Stimulated activated naive CD8-positive, alpha-beta T cell treated with anti-CD3 and anti-CD28 coated beads, Interleukin-15, Interleukin-2, amounts not matched to agents 100 ng/mL and 50 ng/mL, for 24 hours (primary cell): ENCODE results near the gene TUB.

Experiments
- H3K27ac Mint-ChIP-seq: one replicate; pipeline ENCODE4 v1.8.0; 2021; ENCODE audit warnings: mild to moderate bottlenecking, mixed read lengths
- H3K27me3 Mint-ChIP-seq: one replicate; pipeline ENCODE4 v1.8.0; 2021; ENCODE audit warnings: mixed read lengths
- H3K36me3 Mint-ChIP-seq: one replicate; pipeline ENCODE4 v1.8.0; 2021; ENCODE audit warnings: low read depth, mixed read lengths
- H3K4me1 Mint-ChIP-seq: one replicate; pipeline ENCODE4 v1.8.0; 2021; ENCODE audit warnings: low read depth, mixed read lengths
- H3K4me3 Mint-ChIP-seq: one replicate; pipeline ENCODE4 v1.8.0; 2021; ENCODE audit warnings: mild to moderate bottlenecking, mixed read lengths
- H3K9me3 Mint-ChIP-seq: one replicate; pipeline ENCODE4 v1.8.0; 2021; ENCODE audit warnings: mixed read lengths

TUB gene

GRCh38 chr11:8039530-8040260 lies 41.3 kb upstream of the TUB start:
- Mint-ChIP-seq H3K36me3 (no peaks in the 10 kb centered on the region), H3K27ac (no peak overlapping the region), H3K4me1 (no peaks in the 10 kb centered on the region), H3K27me3 (peaks cover 8% of the 10 kb centered on the region), H3K4me3 (no peak overlapping the region), H3K9me3 (no peaks in the 10 kb centered on the region)

DNA sequence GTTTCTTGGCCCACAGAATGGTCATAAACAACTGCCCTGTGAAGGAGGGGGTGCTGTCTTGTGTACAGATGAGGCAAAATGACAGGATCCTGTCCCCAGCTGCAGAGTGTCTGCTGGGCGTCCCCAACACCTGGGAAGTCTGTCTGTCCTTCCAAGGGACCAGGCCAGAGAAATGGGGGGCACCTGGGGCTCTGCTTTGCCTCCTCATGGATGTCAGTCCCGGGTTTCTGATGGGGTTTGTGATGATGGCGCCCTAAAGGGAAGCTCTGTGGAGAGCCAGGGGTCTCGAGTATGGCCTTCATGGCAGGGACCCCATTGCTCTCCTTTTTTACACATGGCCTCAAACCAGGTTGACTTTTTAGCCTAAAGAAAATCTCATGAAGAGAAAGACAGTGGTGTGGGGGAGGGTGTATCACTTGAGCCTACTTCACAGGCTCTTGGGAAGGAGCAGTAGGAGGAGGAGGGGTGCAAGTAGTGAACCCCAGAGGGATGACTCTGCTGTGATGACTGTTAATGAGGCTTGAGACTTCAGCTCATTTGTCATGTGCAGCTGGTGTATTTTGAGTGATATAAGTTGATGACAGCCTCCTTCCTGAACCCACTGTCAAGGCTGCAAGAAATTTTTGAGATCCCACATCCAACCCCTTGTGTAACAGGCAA lies 40.6 kb upstream of the TUB start:
- no peaks in the 10 kb centered on the region for H3K4me1 Mint-ChIP-seq
- H3K9me3 Mint-ChIP-seq = no peaks in the 10 kb centered on the region
- peaks cover 8% of the 10 kb centered on the region for H3K27me3 Mint-ChIP-seq

GRCh38 chr11:8040921-8041285 lies 40.1 kb upstream of the TUB start:
- H3K27me3 Mint-ChIP-seq = peaks cover 12% of the 10 kb centered on the region
- no peaks in the 10 kb centered on the region for H3K4me1 Mint-ChIP-seq
- no peaks in the 10 kb centered on the region for H3K9me3 Mint-ChIP-seq
- H3K36me3 Mint-ChIP-seq = no peaks in the 10 kb centered on the region
- H3K27ac Mint-ChIP-seq = no peak overlapping the region
- no peak overlapping the region for H3K4me3 Mint-ChIP-seq

More for the DNA sequence above, 40.6 kb upstream of the TUB start:
- Mint-ChIP-seq H3K36me3 (no peaks in the 10 kb centered on the region), H3K27ac (no peak overlapping the region), H3K4me3 (no peak overlapping the region)

GRCh38 chr11:8041576-8041975 lies 39.4 kb upstream of the TUB start:
- Mint-ChIP-seq H3K4me3 (no peak overlapping the region), H3K27me3 (peaks cover 15% of the 10 kb centered on the region), H3K27ac (no peak overlapping the region), H3K36me3 (no peaks in the 10 kb centered on the region), H3K9me3 (no peaks in the 10 kb centered on the region), H3K4me1 (no peaks in the 10 kb centered on the region)

DNA sequence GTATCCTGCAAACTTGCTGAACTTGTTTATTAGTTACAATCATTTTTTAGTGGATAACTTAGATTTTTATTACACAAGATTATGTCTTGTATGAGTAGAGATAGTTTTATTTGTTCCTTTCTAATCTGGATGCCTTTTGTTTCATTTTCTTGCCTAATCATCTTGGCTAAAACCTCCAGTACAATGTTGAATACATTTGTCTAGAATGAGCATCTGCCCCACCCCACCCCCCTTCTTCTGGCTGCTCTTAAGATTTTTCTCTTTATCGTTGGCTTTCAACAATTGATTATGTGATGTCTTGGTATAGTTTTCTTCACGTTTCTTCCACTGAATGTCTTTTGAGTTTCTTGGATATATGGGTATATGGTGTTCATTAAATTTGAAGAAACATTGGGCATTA lies 37.3 kb upstream of the TUB start:
- H3K36me3 Mint-ChIP-seq = no peaks in the 10 kb centered on the region
- H3K9me3 Mint-ChIP-seq = no peaks in the 10 kb centered on the region
- peaks cover 14% of the 10 kb centered on the region for H3K27me3 Mint-ChIP-seq
- no peak overlapping the region for H3K4me3 Mint-ChIP-seq
- no peak overlapping the region for H3K27ac Mint-ChIP-seq
- no peaks in the 10 kb centered on the region for H3K4me1 Mint-ChIP-seq

- Mint-ChIP-seq H3K9me3 (no peaks in the 10 kb centered on the region), H3K27ac (no peak overlapping the region), H3K4me1 (no peaks in the 10 kb centered on the region)
These were observed 35.2 kb upstream of the TUB start for GRCh38 chr11:8045839-8046238.

DNA sequence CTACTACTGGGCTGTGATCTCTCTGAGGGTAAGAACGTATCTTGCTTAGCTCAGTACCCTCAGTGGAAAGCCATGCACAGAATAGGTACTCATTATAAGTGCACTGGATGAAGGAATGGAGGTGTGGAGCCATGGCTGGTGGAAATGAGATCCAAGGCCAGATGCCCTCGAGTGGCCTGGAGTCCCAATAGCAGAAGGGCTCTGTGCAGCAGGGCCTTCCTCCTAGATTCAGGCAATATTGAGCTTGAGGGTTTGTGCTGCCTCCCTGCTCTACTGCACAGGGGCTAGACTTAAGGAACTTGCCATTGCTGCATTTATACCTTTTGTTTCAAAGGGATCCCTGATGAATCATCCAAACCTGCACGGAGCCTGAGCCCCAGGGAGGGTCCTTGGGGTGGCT lies 33.6 kb upstream of the TUB start:
- no peaks in the 10 kb centered on the region for H3K9me3 Mint-ChIP-seq
- no peaks in the 10 kb centered on the region for H3K4me1 Mint-ChIP-seq
- no peak overlapping the region for H3K4me3 Mint-ChIP-seq
- H3K27me3 Mint-ChIP-seq = peaks cover 22% of the 10 kb centered on the region
- H3K27ac Mint-ChIP-seq = no peak overlapping the region
- H3K36me3 Mint-ChIP-seq = no peaks in the 10 kb centered on the region

More at GRCh38 chr11:8045839-8046238, 35.2 kb upstream of the TUB start:
- peaks cover 19% of the 10 kb centered on the region for H3K27me3 Mint-ChIP-seq
- no peak overlapping the region for H3K4me3 Mint-ChIP-seq
- H3K36me3 Mint-ChIP-seq = no peaks in the 10 kb centered on the region

- Mint-ChIP-seq H3K4me1 (no peaks in the 10 kb centered on the region), H3K9me3 (no peaks in the 10 kb centered on the region), H3K27ac (no peak overlapping the region), H3K36me3 (no peaks in the 10 kb centered on the region), H3K4me3 (no peak overlapping the region), H3K27me3 (peaks cover 22% of the 10 kb centered on the region)
These were observed 31.9 kb upstream of the TUB start for GRCh38 chr11:8049084-8049483.

DNA sequence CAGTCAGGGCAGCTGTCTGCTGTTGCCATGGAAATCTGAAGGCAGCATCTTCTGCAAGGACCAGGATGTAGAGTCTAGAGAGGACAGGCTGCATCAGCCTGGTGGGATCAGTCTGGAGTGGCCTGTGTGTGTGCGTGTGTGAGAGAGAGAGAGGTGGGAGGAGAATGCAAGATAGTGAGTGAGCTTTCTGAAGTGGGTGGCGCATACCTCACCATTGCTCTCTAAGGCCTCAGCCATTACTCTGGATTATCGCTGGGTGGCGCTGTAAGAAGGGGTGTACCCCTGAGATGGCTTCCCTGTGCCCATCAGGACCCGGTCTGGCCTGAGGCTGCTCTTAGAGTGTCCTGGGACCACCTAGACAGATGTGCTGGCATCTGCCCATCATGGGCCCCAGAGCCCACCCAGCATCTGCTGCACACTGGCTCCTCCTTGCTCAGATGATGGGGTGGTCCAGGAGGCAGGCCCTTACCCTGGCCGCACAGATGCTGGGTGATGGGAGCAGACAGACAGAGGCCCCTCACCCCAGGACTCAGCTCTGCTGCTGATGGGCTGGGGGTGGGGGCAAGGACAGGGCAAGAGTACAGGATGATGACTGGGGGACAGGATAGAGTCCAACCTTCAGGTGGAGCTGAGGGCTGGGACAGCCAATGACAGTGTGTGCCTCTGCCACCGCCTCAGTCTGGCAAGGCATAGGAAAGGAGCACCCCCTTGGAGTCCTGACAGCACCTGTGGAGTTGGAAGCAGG lies 25.7 kb upstream of the TUB start:
- H3K36me3 Mint-ChIP-seq = no peaks in the 10 kb centered on the region
- peaks cover 12% of the 10 kb centered on the region for H3K27me3 Mint-ChIP-seq
- H3K27ac Mint-ChIP-seq = no peak overlapping the region
- no peak overlapping the region for H3K4me3 Mint-ChIP-seq
- H3K4me1 Mint-ChIP-seq = peaks cover 5% of the 10 kb centered on the region
- H3K9me3 Mint-ChIP-seq = no peaks in the 10 kb centered on the region

GRCh38 chr11:8055836-8056526 lies 25.0 kb upstream of the TUB start:
- Mint-ChIP-seq H3K36me3 (no peaks in the 10 kb centered on the region), H3K27ac (no peak overlapping the region), H3K27me3 (peaks cover 6% of the 10 kb centered on the region), H3K9me3 (no peaks in the 10 kb centered on the region), H3K4me1 (peaks cover 5% of the 10 kb centered on the region), H3K4me3 (no peak overlapping the region)

- Mint-ChIP-seq H3K36me3 (no peaks in the 10 kb centered on the region), H3K9me3 (no peaks in the 10 kb centered on the region), H3K27ac (no peak overlapping the region), H3K27me3 (peaks cover 5% of the 10 kb centered on the region), H3K4me1 (peaks cover 5% of the 10 kb centered on the region), H3K4me3 (no peak overlapping the region)
These were observed 24.1 kb upstream of the TUB start for GRCh38 chr11:8056810-8057463.

- Mint-ChIP-seq H3K36me3 (no peaks in the 10 kb centered on the region), H3K9me3 (no peaks in the 10 kb centered on the region), H3K27me3 (peaks cover 5% of the 10 kb centered on the region), H3K27ac (no peak overlapping the region), H3K4me1 (peaks cover 5% of the 10 kb centered on the region), H3K4me3 (no peak overlapping the region)
These were observed 22.8 kb upstream of the TUB start for GRCh38 chr11:8058216-8058615.

GRCh38 chr11:8059030-8059429 lies 22.0 kb upstream of the TUB start:
- Mint-ChIP-seq H3K36me3 (no peaks in the 10 kb centered on the region), H3K9me3 (no peaks in the 10 kb centered on the region), H3K4me3 (no peak overlapping the region), H3K27me3 (peaks cover 5% of the 10 kb centered on the region), H3K27ac (no peak overlapping the region), H3K4me1 (peaks cover 5% of the 10 kb centered on the region)

- H3K4me3 Mint-ChIP-seq = no peak overlapping the region
- H3K27ac Mint-ChIP-seq = no peak overlapping the region
- peaks cover 5% of the 10 kb centered on the region for H3K4me1 Mint-ChIP-seq
- no peaks in the 10 kb centered on the region for H3K36me3 Mint-ChIP-seq
- peaks cover 3% of the 10 kb centered on the region for H3K27me3 Mint-ChIP-seq
- no peaks in the 10 kb centered on the region for H3K9me3 Mint-ChIP-seq
These were observed 21.4 kb upstream of the TUB start for GRCh38 chr11:8059571-8060011.
